ENCODE measurements around the gene VGLL4. TPM values are rescaled to one million over a fixed set of nuclear protein-coding genes. Genes with fewer than 3 reads are reported as not detected.
"Not testable (repeated sequence)": the region's sequence is repeated elsewhere in the genome, so short reads cannot be mapped to it uniquely, and the experiment has no call there.

The VGLL4 gene, protein sequence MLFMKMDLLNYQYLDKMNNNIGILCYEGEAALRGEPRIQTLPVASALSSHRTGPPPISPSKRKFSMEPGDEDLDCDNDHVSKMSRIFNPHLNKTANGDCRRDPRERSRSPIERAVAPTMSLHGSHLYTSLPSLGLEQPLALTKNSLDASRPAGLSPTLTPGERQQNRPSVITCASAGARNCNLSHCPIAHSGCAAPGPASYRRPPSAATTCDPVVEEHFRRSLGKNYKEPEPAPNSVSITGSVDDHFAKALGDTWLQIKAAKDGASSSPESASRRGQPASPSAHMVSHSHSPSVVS
- 146 TPM for total RNA-seq

DNA sequence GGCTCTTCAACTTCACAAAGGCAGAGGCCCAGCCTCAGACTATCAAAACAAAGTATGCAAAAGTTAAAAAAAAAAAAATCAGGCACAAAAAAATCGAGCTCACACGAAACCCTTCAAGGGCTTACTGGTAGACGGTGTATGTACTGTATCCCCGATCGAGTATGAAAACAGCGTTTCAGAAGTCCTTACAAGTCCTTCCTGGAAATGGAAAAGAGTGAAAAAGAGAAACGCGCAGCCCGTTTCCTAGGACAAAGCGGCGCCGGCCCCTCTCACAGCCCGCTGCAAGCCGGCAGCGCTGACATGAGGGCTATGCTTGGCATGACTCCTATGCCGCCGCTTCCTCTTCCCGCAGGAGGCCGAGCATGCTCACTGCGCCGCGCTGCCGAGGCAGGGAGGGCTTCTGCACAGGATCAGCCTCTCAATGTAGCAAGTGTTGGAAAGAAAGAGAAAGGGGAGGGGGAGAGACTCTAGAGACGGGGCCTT lies at the start of gene VGLL4:
Gene VGLL4 (minus strand): TSS at position 311 of the 483 bp plus-strand sequence. CDS start 397 bp downstream, outside the sequence.
- Histone ChIP-seq H3K27ac (peak within 1 kb of the TSS; percentile 94 to 98), H3K9me3 (no peaks in the 10 kb centered on the region), H3K27me3 (no peaks in the 10 kb centered on the region), H3K36me3 (no peaks in the 10 kb centered on the region), H3K4me1 (peaks cover 10 to 22% of the 10 kb centered on the region in 2 donors), H3K4me3 (peak within 1 kb of the TSS; percentile 79 to 82)
- intact Hi-C loops (cut with DNase I), result loop anchor here (2.0 to 10.0 kb wide), 4 partner anchors 41 to 179 kb away; no protein-coding TSS in a partner anchor
- TF ChIP-seq CTCF (IDR thresholded peaks at IDR 0.05), result peak in 1 of 3 experiments; percentile 11
- DNase-seq (ENCODE audit: low spot score in 2 of 2), result peak; percentile 50 to 93

DNA sequence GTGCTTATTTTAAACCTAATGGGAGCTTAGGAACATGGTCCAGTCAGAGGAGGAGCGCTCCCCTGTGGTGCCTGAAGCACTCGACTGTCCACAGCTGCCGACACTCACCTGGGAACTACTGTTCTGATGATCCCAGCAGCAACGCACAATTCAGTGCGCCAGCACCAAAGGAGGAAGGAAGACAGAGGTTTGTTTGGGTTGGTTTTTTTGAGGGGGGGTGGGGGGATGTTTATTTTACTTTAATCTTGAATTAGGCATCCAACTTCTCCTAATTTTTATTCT lies 48.8 kb upstream of the VGLL4 start:
- H3K36me3 ChIP-seq, result no peaks in the 10 kb centered on the region
- H3K27me3 ChIP-seq, result no peaks in the 10 kb centered on the region
- H3K9me3 ChIP-seq, result no peaks in the 10 kb centered on the region
- no peak for DNase-seq (ENCODE audit: low spot score in 2 of 2)
- intact Hi-C loops (cut with DNase I), result no loop called here
- H3K4me3 ChIP-seq, result no peak overlapping the region
- H3K27ac ChIP-seq, result no peak overlapping the region
- peaks cover 0 to 12% of the 10 kb centered on the region in 2 donors for H3K4me1 ChIP-seq
- TF ChIP-seq CTCF (IDR thresholded peaks at IDR 0.05), result no peak

DNA sequence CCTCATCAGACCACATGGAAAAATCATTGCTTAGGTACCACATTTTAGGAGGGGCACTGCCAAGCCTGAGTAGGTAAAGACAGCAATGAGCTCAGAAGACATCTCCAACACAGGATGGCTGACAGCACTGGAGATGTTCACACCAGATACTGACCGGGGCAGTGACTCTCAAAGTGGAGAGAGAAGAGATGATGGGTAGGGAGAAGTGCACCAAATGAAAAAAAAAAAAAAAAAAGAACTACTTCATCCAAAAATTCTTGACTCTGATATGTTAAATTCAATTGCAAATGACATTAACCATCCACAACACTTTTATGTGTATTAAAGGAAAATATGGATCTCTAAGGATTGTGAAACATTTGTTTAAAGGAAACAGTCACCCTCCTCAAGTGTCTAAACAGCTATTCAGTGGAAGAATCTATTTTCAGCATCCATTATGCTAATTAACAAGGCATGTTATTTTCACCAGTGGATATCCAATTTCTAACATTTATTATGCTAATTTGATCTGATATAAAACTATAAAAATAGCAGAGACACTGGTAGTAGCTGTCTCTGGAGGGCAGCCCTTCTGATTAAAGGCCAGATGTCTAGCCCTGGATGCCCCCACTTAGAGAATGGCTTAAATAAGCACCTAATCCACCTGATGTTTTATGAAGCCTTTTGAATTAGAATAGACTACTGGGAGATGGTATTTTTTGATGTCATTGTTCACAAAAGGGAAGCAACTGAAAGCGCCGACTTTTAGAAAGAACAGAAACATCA lies 48.2 kb upstream of the VGLL4 start:
- intact Hi-C loops (cut with DNase I), result no loop called here
- no peak for DNase-seq (ENCODE audit: low spot score in 2 of 2)
- Histone ChIP-seq H3K4me3 (no peak overlapping the region), H3K36me3 (no peaks in the 10 kb centered on the region), H3K9me3 (no peaks in the 10 kb centered on the region), H3K27ac (no peak overlapping the region), H3K27me3 (no peaks in the 10 kb centered on the region), H3K4me1 (peaks cover 0 to 12% of the 10 kb centered on the region in 2 donors)
- no peak for TF ChIP-seq CTCF (IDR thresholded peaks at IDR 0.05)

DNA sequence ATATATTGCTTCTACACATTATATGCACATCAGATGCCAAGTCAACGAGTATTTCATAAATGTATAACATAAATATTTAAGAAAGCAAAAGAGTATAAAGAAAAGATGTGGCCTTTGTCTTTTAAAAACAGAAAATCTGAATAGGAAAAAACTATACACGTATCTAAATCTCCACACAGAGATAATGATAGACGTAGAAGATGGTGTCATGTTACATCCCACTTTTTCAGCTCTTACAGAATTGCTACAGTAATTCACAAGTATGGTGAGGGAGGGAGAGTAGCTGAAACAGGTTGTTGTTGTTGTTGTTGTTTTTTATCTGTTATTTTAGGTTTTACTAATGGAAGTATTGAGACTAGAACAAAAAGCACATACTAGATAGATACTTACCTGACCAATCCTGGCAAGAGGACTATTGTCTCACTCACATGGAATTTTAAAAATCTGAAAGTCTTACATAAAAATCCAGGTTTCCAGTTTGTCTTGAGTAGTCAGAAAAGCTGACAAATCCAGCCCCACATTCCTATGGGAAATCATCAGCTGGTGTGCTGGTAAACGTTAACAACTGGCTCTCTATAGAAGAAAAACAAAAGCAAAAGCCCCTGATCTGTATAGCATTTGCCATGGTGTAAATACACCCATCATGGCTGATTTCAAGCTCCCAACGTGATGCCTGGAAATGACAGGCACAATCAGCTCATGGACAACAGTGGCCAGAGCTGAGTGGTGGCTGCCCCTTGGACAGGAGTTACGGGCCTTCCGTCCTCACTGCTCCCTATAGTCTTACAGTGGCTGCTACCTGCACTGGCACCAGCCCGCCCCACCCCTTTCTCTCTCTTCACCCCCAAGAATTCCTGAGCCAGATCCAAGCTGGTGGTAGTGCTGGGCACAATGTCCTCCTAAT lies 47.4 kb upstream of the VGLL4 start:
- Histone ChIP-seq H3K27ac (no peak overlapping the region), H3K36me3 (no peaks in the 10 kb centered on the region), H3K27me3 (no peaks in the 10 kb centered on the region), H3K4me3 (no peak overlapping the region), H3K9me3 (no peaks in the 10 kb centered on the region), H3K4me1 (peaks cover 0 to 11% of the 10 kb centered on the region in 2 donors)
- no peak for DNase-seq (ENCODE audit: low spot score in 2 of 2)
- no peak for TF ChIP-seq CTCF (IDR thresholded peaks at IDR 0.05)
- intact Hi-C loops (cut with DNase I), result no loop called here

DNA sequence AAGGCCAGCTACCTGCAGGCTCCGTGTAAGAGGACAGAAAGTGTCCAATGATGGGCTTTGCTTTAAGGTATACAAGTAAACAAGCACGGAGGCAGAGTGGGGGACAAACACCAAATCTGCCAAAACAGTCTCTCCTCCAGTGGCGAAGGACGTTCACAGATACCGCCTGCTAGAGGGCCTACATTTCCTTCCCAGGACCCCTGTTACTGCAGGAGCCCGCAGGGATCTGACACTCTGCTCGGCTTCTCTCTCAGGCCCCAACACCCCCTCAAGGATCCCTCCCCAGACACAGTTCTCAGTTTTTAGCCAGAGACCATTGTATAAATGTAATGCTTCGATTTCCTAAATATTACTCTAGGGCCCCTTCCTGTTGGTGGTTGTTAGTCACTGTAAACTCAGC lies 46.0 kb upstream of the VGLL4 start:
- intact Hi-C loops (cut with DNase I), result no loop called here
- TF ChIP-seq CTCF (IDR thresholded peaks at IDR 0.05), result no peak

GRCh38 chr3:11684980-11685379 lies 41.3 kb upstream of the VGLL4 start:
- DNase-seq (ENCODE audit: low spot score in 2 of 2); H3K36me3 ChIP-seq; H3K27me3 ChIP-seq; H3K9me3 ChIP-seq; intact Hi-C loops (cut with DNase I); H3K4me3 ChIP-seq; H3K27ac ChIP-seq; H3K4me1 ChIP-seq: not testable (repeated sequence)

More for the DNA sequence above, 46.0 kb upstream of the VGLL4 start:
- Histone ChIP-seq H3K4me1 (peaks cover 0 to 5% of the 10 kb centered on the region in 2 donors), H3K27ac (no peak overlapping the region), H3K27me3 (no peaks in the 10 kb centered on the region), H3K36me3 (no peaks in the 10 kb centered on the region), H3K4me3 (no peak overlapping the region), H3K9me3 (no peaks in the 10 kb centered on the region)
- DNase-seq (ENCODE audit: low spot score in 2 of 2), result no peak

Data from ascending aorta (tissue), 2 donors.